Fibroblast of upper back skin (primary cell): Measurements from ENCODE around the gene GABRA4.

ENCODE experiments used
- DNase-seq: peaks from one replicate; pipeline ENCODE4 v3.0.0-alpha.2; 2013

Gene GABRA4

DNA sequence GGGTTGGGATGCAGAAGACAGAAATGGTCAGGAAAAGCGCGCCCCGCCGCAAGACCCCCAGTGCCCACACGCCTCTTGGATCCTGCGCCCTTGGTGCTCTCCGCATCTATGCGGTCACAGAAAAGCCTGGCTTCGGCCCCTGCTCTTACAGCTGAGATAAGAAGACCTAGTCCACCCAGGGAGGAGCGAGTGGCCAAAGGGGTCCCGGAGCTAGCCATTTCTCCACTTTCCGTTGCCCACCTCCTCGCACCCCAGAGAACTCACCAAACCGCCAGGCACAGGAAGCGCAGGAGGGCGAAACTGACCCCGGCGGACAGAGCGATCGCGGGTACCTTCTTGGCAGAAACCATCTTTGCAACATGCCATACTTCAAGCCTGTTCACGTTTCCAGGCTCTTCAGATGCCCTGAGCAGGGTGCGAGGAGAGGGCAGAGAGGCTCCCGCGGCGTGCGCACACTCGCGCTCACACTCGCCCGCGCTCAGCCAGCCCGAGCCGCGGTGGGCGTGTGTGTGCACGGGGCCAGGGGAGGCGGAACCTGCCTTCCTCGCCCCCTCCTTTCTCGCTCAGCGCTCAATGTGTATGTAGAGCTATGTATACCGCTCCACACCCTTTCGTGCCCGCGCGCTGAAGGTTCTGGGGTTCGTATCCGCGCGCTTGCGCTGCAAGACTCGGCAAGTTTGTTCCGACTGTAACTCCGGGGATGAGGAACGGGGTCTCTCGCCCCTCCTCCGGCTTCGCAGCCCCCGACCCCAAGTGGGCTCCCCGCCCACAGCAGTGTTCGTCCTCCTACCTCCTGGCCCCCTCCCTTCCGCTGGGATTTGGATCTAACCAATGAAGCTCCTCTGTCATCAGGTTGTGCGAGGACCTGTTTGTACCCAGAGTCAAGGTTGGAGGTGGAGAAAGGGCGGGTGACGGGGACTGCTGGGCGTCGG lies at the start of gene GABRA4:
TSS of gene GABRA4 (minus strand) at position 507 of the 932 bp plus-strand sequence. CDS start at position 350, 157 bp downstream.
- no peak for DNase-seq

DNA sequence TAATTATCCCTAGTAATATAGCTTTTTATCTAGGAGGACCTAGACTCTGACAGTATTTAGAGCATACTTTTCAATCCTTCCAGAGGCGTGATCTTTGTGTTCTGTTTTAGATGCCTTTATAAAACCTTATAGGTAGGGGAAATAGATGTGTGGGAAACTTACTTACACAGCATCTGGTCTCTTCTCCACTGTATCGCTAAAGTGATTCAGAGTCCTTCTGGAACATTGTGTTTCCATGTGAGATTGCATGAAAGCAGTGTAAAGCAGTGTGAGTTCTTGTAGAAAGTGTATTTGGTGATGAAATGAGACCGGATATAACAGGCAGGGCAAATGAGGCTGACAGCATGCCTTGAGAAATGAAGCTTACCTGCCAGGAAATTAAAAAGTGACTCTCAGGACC lies 47.4 kb upstream of the GABRA4 start:
- DNase-seq, result no peak

DNA sequence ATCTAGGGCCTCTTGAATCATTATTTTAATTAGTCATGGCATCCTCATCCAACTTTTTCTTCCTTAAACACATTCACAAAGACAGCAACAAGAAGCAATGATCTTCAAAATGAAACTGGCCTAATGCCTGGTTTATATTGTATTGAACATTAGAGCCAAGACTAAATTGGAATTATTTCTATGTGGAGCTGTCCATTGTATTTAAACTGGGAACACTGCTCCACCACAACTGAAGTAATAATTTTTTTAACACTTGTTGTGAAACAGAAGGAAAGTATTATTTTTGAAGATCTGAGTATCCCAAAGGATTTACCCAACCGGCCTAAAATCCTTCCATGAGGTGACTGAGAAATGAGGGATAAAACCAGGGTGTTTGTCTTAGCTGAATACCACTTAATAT lies 44.9 kb upstream of the GABRA4 start:
- no peak for DNase-seq

DNA sequence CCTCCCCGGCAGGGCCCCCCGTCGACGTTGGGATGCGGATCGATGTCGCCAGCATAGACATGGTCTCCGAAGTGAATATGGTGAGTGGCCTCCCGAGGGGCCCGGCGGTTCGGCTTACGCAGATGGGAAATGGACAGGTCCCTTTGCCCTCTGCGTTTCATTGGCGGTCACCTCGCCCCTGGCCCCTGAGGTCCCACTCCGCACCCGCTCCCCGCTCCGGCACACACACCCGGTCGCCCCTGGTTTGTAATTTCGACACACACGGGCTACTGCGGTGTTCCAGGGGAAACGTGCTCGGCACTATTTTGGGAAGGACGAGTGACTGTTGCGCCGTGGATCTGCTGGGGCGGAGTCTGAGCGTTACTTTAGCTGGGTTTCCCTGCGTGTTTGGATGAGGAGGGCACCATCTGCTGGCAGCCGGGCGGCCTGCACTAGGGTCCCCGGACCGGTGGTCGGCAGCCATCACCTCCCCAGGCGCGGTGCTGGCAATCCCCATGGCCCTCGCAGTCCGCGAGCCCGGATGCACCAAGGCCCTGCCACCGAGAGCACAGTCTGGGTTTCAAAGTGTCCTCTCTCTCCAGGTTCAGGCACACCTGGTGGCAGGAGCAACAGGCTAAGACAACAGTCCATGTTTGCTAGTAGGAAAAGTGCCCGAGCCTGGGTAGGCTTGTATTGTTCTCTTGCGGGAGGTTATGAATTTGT lies 39.2 kb upstream of the GABRA4 start:
- peak; percentile 34 for DNase-seq

DNA sequence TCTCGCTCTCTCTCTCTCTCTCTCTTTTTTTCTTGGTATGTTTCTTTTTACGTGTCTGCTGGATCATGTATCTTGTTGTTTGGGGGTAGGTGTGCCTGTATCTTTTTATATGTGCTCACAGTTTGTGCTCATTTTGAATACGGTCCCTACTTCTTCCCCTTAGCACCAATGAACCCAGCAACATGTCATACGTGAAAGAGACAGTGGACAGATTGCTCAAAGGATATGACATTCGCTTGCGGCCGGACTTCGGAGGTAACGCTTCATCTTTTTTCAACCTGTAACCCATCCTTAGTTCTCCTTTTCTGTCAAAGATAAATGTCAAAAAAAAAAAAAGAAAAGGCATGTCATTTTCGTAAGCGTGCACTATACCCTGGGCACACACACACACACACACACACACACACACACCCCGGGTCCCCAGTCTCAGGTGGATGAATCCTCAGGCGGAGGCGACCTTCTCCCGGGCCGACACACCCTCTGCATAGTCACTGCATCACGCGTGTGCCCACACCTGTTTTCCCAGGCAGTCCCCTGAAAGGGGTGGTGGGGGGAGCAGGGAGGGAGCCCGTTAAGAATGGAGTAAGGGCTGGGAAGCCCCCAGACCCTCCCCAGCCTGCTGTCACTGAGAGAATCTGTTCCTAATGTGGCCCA lies 38.5 kb upstream of the GABRA4 start:
- no peak for DNase-seq

DNA sequence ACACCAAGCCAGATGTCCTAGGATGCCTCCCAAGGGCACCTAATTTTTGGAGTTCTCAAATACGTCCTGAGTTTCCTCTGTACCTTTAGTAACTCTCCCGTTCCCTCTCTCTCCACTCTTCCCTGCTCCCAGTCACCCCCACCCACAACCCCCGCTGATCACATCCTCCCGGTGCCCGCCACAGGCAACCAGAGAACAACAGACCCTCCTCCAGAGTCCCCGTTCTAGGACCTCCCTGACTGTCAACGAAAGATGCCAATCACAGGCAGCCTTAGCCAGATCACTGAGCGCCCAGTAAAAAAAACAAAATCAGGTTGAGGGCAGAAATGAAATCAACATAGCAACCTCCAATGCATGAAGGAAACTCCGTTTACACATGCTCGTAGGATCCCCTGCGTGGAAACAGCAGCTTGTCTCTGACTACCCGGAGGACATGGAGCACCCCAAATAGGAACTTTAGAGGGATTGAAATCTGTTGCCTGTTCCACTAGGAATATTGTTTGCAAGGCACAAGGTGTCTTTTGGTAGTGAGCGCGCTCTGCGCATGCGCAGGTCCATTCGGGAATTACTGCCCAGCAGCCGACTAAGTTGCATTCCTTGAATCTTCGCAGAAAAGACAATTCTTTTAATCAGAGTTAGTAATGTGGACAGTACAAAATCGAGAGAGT lies 37.8 kb upstream of the GABRA4 start, which contains the start of gene GABRB1:
TSS of gene GABRB1 (plus strand) at position 557 of the 668 bp plus-strand sequence.
- peak; percentile 42 for DNase-seq

DNA sequence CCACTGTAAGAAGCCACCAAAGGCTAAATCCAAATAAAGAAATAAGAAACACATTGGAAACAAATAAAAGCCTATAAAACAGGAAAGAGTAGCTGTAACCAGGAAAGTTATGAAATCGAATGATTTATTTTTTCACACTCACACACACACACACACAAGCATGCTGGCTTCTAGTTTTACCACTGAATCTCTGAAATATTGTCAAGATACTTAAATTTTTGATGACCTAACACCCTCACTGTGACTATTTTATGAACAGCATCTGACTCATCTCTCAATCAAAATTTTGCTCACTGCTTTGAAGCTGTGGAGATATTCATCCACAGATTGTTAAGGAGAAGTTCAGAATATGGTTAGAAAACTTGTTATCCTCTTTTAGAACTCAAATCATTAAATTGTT lies 24.1 kb upstream of the GABRA4 start:
- no peak for DNase-seq

DNA sequence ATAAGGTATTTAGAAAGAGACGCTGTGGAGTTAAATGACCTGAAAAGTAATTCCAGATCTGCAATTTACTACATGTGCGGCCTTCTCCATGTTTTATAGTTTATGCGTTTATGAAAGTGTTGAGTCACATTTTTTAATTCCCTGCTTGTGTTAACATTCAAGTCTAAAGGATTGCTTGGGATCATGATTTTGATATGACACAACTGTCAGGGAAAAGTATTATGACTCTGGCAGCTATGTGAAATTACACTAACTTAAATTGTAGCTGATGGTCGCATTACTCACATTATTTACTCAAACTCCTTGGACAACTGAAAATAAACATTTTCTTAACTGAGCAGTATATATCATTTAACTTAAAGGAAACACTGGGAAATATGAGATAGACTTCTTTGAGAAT lies 23.7 kb upstream of the GABRA4 start:
- no peak for DNase-seq

DNA sequence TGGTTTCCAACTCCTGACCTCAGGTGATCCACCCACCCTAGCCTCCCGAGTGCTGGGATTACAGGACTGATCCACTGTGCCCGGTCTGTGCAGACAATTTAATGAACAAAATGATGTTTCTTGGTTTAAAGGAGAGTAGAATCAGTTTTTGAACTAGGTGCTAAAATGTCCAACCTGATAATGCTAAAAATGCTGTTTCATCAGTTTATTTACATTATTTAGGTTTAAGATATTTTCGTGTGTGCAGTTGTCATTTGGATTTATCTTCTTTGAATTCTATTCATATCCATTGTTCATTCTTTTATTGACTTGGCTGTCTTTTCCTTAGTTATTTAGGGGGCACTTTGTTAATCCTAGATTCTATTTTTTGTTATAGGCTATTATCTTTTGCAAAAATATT lies 20.0 kb upstream of the GABRA4 start:
- DNase-seq, result no peak

DNA sequence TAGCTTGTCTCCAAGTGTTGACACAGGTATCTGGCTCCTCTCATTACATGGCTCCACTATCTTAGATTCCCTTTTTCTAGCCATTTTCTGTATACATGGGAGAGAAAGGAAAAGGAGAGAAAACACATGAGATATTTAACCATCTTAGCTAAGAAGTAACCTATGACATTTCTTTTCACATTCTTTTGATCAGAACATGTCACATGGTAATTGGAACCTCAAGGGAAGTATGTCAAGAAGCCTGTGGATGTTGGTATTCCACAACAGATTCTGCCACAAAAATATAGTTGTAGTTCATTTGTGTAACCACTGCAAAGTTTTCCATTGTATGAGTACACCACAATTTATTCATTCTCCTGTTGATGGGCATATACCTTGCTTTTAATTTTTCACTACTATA lies 19.3 kb upstream of the GABRA4 start:
- DNase-seq, result no peak

DNA sequence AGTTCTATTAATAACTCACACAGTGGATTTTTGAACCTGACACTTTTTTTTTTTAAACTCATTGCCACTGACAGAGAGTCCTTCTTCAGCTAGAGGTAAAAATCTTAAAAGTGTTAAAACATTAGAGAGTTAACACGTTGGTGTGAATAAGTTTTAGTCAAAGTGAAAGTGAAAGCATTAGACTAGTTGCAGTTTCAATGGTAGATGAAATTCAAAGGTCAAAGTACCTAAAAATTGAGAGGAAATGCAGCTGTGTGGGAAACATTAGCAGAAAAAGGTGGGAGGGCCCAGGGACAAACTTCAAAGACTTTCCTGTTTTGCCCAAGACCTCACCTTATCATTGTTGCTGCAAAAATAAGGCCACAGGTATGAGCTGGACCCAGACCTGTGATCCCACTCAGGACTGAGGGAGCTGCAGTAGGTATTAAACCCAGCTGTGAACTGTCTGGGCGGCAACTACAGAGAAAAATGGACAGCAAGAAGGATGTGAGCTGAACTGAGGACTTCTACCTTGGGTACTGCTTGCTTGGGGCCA lies 17.6 kb upstream of the GABRA4 start:
- no peak for DNase-seq

DNA sequence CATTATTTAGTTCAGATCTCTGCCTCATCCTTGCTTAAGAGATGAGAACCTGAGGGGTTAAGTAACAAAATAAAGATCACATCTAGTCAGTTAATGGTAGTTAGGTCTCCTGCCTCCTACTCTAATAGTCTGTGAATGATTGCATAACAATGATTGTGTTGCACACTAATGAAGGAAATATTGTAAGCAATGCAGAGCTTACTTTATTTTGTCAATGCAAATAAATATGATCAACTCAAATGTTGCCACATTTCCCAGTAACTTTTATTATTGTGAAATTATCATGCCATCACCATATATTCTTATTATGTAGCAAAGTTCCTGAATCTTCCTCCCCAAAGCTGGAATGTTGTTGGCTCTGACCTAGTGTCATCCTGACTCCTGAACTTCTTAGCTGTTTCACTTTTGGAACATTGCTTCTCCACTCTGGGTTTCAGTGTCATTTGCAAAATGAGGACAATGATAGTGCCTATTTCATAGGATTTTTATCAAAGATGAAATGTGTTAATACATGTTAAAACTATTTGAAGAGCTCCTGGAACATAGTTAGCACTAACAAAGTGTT lies 17.0 kb upstream of the GABRA4 start:
- DNase-seq, result no peak

DNA sequence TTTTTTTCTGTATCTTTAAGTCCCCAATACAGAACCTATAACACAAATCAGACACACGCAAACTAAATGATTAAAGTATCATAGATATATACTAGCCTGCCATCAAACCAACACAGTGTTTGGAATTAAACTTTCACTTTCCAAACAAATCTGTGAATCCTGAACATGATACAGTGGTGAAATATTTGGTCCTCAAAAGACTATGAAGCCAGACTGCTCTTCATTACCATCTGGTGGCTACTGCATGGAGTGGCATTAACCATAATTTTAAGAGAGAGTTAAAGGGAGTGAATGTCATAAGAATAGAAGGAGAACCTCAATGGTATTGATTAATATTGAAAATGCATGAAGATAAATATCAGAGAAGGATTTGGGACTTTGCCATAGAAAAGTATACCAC lies 9.2 kb upstream of the GABRA4 start:
- no peak for DNase-seq

DNA sequence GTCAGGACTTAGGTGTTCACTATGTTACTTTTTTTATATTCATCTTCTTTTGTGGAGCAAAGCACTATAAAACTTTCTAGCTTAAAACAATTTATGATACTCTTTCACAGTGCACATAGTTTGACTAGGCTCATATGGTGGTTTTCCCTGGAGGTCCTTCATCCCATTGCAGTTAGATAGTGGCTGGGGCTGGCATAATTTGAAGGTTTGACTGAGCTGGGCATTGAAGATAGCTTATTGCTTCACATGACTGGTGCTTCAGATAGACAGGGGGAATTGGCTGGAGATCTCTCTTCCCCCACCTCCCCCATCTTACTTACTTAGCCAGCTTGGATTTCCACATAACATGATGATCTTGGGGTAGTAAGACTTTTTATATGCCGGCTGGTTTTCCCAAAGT lies 7.0 kb upstream of the GABRA4 start:
- DNase-seq, result no peak

DNA sequence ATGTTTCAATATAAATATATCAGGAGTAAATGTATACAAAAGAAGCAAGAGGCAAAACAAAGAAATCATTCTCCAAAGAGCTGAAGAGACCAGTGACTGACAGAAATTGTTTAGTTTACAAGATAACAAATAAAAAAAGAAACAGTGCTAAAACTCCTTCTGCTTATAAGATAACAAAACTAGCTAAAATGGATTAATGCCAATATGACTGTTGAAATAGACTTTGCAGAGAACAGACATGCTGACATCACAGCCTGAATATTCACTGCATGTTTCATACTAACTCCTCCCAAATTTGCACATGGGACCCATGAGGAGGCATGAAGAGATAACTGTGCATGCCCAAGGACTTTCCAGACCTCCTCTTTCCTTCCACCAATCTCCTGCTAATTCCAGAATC lies 6.2 kb upstream of the GABRA4 start:
- DNase-seq, result no peak

DNA sequence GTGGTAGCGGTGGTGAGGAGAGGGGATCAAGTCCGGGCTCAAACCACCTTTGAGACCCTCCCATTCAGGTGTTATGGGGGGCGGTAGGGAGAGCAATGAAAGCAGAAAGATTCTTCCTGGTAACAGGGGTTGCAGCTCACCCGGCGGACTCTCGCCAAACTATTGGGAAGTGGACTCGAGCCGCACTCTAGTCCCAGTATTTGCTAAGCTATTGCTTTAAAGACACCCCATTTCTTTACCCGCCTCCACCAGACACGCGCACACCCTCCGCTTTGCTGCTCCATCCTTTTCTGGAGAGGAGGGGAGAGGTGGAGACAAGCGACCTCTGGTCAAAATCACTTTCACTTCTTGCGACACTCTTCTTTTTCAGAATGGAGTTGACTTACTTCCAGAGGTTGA lies 625 bp upstream of the GABRA4 start:
- no peak for DNase-seq

DNA sequence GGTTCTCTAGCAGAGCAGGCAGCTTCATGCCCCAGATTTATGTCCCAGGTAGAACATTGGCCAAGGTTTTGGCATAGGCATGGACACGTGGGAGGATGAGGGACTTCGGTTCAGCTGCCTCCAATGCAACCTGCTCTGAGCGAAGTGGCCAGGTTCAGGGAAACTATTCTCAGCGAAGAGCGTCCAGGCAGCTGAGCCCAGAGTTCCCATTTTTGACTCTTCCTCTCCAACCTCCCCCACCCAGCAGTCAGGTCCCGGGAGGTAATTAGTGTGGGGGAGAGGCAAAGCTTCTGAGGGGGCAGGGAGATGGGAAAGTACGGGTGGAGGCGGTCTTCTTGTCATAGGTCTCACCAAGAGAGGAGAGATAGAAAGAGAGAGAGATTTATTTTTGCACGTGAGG lies 1.0 kb downstream of the GABRA4 start:
- no peak for DNase-seq

DNA sequence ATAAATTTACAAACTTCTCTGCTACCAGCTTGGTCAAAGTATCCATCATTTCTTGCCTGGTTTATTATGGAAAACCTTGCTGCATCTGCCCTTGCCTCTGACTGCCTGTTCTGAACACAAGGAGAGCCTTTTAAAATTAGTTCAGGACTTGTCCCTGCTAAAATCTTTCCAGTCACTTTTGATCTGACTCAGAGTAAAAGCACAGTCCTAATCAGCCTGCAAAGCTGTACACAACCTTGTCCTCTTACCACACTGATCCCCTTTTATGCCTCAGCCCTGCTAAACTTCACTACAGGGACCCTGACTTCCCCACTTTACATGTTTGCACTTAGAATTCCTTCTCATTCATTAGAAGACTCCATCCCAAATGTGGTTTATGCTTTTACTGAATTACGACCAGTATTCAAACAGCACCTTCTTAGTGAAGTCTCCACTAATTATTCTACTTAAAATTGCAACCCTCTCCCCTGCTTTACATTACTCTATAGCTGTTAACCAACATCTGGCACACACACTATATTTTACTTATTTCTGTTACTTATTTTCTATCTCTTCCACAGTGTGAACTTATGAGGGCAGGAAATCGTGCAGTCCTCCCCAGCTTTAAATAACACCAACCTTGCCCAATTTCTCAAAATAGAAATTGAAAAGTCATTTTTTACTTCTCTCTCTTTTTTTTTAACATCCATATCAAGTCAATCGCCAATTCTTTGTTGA lies 6.3 kb downstream of the GABRA4 start:
- DNase-seq, result no peak

DNA sequence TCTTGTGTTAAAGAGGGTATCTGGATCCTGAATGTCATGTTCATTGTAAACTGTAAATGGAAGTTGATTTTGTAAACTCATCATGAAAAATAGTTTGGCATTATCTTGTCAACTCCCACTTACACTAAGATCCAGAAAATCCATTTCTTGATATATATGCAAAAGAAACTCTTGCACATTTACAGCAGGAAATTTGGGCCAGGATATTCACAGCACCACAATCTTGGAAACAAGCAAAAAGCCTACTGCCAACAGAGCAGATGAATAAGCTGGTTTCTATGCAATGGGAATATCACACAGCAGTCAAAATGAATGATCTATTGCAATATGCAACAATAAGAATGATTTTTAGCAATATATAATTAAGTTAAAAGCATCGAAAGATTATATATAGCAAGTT lies 8.6 kb downstream of the GABRA4 start:
- DNase-seq, result no peak

DNA sequence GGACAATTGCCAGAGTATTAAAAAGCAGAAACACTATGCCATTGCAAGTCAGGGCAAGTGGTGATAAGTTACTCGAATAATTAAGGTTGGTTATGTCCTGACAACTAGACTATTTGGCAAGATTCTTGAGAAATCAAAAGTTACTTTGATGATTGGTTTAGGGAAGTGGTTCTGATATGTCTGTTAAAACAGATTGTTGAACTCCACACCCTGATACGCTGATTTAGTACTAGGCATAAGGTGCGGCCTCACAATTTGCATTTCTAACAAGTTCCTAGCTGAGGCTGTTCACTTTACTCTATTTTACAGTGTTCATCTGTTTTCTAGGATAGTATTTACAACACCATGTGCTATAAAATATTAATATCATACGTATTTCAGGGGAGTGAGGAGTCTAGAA lies 12.5 kb downstream of the GABRA4 start:
- no peak for DNase-seq

DNA sequence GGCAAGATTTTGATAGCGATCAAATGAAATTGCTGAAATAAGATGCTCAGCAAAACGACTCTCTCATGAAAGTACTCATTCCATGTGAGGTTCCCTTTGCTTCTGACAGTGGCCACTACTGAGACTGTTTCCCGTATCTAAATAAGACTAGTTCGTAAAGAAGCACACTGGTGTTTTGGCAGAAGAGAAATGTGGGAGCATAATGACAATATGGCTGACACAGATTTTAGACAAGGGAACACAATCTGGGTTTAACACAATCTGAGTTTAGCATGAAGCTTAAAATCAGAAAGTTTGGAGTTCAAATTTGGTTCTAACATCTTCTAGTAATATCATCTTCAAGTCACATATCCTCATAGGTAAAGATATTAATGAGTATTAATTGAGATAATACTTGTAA lies 13.7 kb downstream of the GABRA4 start:
- no peak for DNase-seq

DNA sequence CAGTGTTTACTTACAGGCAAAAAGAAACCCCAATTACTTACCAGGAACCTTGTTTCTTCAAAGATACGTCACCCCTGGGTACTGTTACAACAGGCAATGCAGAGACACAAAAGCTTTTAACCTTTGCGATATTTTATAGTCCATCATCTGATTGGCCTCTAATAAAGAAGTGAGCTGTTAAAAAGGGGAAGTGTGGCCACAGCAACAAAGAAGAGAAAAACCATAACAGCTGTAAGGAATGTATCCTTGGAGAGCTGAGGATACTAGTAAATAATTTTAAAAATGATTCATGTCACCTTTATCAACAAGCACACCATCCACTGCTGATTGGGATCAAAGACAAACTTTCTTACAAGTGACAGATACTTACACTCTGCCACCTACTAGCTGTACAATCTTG lies 14.1 kb downstream of the GABRA4 start:
- DNase-seq, result no peak
